Measurements from ENCODE around the gene PRDM16. TPM values are rescaled to one million over a fixed set of nuclear protein-coding genes. Genes with fewer than 3 reads are reported as not detected.

PRDM16 gene
- total and polyA plus RNA-seq, 2 of the 4 experiments (the other 2 are of a cell fraction), result 0.02 TPM; not detected in 1

DNA sequence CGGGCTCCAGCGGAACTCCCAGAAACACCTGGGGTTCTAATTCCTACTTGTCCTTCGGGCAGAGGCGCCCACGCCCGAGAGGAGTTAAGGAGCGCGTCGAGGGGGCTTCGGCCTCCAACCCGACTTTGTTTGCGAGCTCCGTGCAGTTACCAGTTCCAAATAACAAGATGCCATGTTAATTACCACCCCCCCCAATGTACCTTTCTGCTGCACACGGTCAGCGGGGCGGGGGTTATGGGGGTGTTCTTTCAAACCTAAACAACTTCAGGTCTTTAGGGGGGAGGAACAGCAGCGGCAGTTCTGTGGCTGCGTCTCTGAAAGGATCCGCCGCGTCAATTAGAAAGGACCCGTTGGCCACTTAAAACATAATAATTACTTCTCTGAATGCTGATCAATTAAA lies 114.8 kb downstream of the PRDM16 start:
- Histone ChIP-seq H3K4me1 (ENCODE audit: control insufficient read depth, insufficient read depth, low read length) (no peaks in the 10 kb centered on the region), H3K27ac (ENCODE audit: insufficient read depth, low read length) (no peak overlapping the region), H3K27me3 (ENCODE audit: control insufficient read depth, insufficient read depth, low read length) (no peaks in the 10 kb centered on the region), H3K9ac (ENCODE audit: low read depth, low read length) (no peak overlapping the region), H3K9me1 (ENCODE audit: insufficient read depth, low read length) (no peaks in the 10 kb centered on the region), H4K91ac (ENCODE audit: insufficient read depth, low read depth, low read length) (no peak overlapping the region), H3K36me3 (ENCODE audit: control insufficient read depth, insufficient read depth, low read length) (no peaks in the 10 kb centered on the region), H2AK9ac (replicated peaks; ENCODE audit: low read depth, low read length, poor library complexity) (no peak overlapping the region), H4K5ac (ENCODE audit: low read depth, low read length) (no peak overlapping the region), H3K14ac (replicated peaks; ENCODE audit: low read depth, low read length) (no peak overlapping the region), H3K79me1 (ENCODE audit: low read depth in 1 of 2, low read length in 2 of 2) (no peaks in the 10 kb centered on the region), H3K4me2 (ENCODE audit: low read depth, low read length) (no peak overlapping the region), H3K4ac (ENCODE audit: low read depth, low read length) (no peak overlapping the region), H2BK15ac (ENCODE audit: low read depth, low read length) (no peak overlapping the region), H2BK120ac (ENCODE audit: low read depth, low read length) (no peak overlapping the region), H4K8ac (ENCODE audit: low read depth in 2 of 2, low read length in 2 of 2) (no peak overlapping the region), H3K18ac (ENCODE audit: low read depth, low read length) (no peak overlapping the region), H2BK5ac (ENCODE audit: low read depth, low read length, poor library complexity, severe bottlenecking) (no peak overlapping the region), H2AFZ (replicated peaks; ENCODE audit: low read length, poor library complexity) (no peak overlapping the region), H3K23ac (ENCODE audit: low read depth, low read length) (no peak overlapping the region), H3K56ac (ENCODE audit: extremely low read depth, insufficient read depth, low read length) (no peak overlapping the region), H4K20me1 (ENCODE audit: insufficient read depth, low read length) (no peaks in the 10 kb centered on the region), H2AK5ac (ENCODE audit: low read depth, low read length) (no peak overlapping the region), H3K4me3 (ENCODE audit: insufficient read depth, low read depth, low read length) (no peak overlapping the region), H2BK20ac (ENCODE audit: low read depth, low read length) (no peak overlapping the region), H3K9me3 (ENCODE audit: control insufficient read depth, insufficient read depth, low read length) (peaks cover 62% of the 10 kb centered on the region)
- intact Hi-C loops (cut with micrococcal nuclease) (no loop called here), dilution Hi-C loops (cut with HindIII; ENCODE audit: low sequenced_read_pairs, unreplicated experiment) (no loop called here), in situ Hi-C loops (cut with MboI; ENCODE audit: low sequenced_read_pairs) (no loop called here)
- TF ChIP-seq, protein P1, sequence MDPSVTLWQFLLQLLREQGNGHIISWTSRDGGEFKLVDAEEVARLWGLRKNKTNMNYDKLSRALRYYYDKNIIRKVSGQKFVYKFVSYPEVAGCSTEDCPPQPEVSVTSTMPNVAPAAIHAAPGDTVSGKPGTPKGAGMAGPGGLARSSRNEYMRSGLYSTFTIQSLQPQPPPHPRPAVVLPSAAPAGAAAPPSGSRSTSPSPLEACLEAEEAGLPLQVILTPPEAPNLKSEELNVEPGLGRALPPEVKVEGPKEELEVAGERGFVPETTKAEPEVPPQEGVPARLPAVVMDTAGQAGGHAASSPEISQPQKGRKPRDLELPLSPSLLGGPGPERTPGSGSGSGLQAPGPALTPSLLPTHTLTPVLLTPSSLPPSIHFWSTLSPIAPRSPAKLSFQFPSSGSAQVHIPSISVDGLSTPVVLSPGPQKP (IDR thresholded peaks at IDR 0.05; ENCODE audit: borderline replicate concordance, low read depth, low read length), result no peak
- TF ChIP-seq MAZ (IDR thresholded peaks at IDR 0.05; ENCODE audit: borderline replicate concordance, low read depth, low read length) (no peak), CHD1 (IDR thresholded peaks at IDR 0.05; ENCODE audit: low read depth, low read length) (no peak), BHLHE40 (IDR thresholded peaks at IDR 0.05; ENCODE audit: low read depth, low read length) (no peak), SMC3 (IDR thresholded peaks at IDR 0.05; ENCODE audit: low read depth, low read length) (no peak), MAFK (IDR thresholded peaks at IDR 0.05; ENCODE audit: low read depth, low read length) (no peak), NFE2L2 (IDR thresholded peaks at IDR 0.05; ENCODE audit: low read depth, low read length) (no peak), MXI1 (IDR thresholded peaks at IDR 0.05; ENCODE audit: borderline replicate concordance, low read depth, low read length) (no peak), RAD21 (IDR thresholded peaks at IDR 0.05; ENCODE audit: low read length) (no peak), FOS (IDR thresholded peaks at IDR 0.05; ENCODE audit: low read depth, low read length) (no peak), POLR2A (IDR thresholded peaks at IDR 0.05; ENCODE audit: low read depth, low read length) (no peak), RFX5 (IDR thresholded peaks at IDR 0.05; ENCODE audit: low read depth, low read length) (no peak), RCOR1 (IDR thresholded peaks at IDR 0.05; ENCODE audit: insufficient replicate concordance, low read length) (no peak), CEBPB (IDR thresholded peaks at IDR 0.05; ENCODE audit: low read depth, low read length) (no peak)
- TF ChIP-seq, protein P2, sequence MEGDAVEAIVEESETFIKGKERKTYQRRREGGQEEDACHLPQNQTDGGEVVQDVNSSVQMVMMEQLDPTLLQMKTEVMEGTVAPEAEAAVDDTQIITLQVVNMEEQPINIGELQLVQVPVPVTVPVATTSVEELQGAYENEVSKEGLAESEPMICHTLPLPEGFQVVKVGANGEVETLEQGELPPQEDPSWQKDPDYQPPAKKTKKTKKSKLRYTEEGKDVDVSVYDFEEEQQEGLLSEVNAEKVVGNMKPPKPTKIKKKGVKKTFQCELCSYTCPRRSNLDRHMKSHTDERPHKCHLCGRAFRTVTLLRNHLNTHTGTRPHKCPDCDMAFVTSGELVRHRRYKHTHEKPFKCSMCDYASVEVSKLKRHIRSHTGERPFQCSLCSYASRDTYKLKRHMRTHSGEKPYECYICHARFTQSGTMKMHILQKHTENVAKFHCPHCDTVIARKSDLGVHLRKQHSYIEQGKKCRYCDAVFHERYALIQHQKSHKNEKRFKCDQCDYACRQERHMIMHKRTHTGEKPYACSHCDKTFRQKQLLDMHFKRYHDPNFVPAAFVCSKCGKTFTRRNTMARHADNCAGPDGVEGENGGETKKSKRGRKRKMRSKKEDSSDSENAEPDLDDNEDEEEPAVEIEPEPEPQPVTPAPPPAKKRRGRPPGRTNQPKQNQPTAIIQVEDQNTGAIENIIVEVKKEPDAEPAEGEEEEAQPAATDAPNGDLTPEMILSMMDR (conservative IDR thresholded peaks at IDR 0.05; ENCODE audit: low read depth, low read length), result no peak
- TF ChIP-seq, protein P3, sequence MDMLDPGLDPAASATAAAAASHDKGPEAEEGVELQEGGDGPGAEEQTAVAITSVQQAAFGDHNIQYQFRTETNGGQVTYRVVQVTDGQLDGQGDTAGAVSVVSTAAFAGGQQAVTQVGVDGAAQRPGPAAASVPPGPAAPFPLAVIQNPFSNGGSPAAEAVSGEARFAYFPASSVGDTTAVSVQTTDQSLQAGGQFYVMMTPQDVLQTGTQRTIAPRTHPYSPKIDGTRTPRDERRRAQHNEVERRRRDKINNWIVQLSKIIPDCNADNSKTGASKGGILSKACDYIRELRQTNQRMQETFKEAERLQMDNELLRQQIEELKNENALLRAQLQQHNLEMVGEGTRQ (IDR thresholded peaks at IDR 0.05; ENCODE audit: low read depth, low read length), result no peak
- BruUV-seq (replicated peaks), result no TSS peak
- no peak for DNase-seq
- ChIA-PET CTCF (no interaction called here), POLR2A (ENCODE audit: unreplicated experiment) (no interaction called here)
- 75% methylated on average over 2 of the region's 22 CpGs; no CpG with 5 or more reads in 1 of the 2 experiments for WGBS, 2 experiments (ENCODE audit: extremely low coverage in 2 of 2, insufficient read length in 1 of 2)
- ATAC-seq (ENCODE audit: low read depth), result no peak
